HepG2 (cell line): ENCODE results near the gene ANKRD13D. TPM values are rescaled to one million over a fixed set of nuclear protein-coding genes. Genes with fewer than 3 reads are reported as not detected.

Experiments
- ARID4A ChIP-seq: sonication (generic); formaldehyde crosslinking; IDR thresholded peaks from 2 replicates; pipeline ENCODE4 v1.5.0; 2020; ENCODE audit warnings: mild to moderate bottlenecking, missing genetic modification reagents, borderline replicate concordance
- CC2D1A ChIP-seq: sonication (generic); formaldehyde crosslinking; IDR thresholded peaks from 2 replicates; pipeline ENCODE4 v1.8.1; 2023; ENCODE audit warnings: mild to moderate bottlenecking, missing genetic modification reagents
- CHD2 ChIP-seq: IDR thresholded peaks from 2 replicates; pipeline ENCODE4 v1.6.1; 2011; ENCODE audit warnings: low read depth, low read length, improper control_type of control experiment
- CREM ChIP-seq, 2 experiments: sonication (generic) in 1 of 2; formaldehyde crosslinking in 1 of 2; IDR thresholded peaks; 2 replicates each; pipeline versions ENCODE4 v1.4.0 to v1.6.1; 2016 to 2020; ENCODE audit warnings: antibody characterized with exemption in 1 of 2, mild to moderate bottlenecking in 1 of 2, missing genetic modification reagents in 1 of 2
- FIP1L1 ChIP-seq: fragments of 200-400 bp; formaldehyde crosslinking; IDR thresholded peaks from 2 replicates; pipeline ENCODE4 v1.6.1; 2018; ENCODE audit warnings: low read depth, mild to moderate bottlenecking, low read length, moderate library complexity, borderline replicate concordance; ENCODE audit not compliant: insufficient read depth
- FOXC1 ChIP-seq: sonication (generic); formaldehyde crosslinking; IDR thresholded peaks from 2 replicates; pipeline ENCODE4 v1.8.0; 2022; ENCODE audit warnings: mild to moderate bottlenecking, missing genetic modification reagents, borderline replicate concordance
- HNRNPUL1 ChIP-seq: fragments of 200-400 bp; formaldehyde crosslinking; IDR thresholded peaks from 2 replicates; pipeline ENCODE4 v1.6.1; 2017; ENCODE audit warnings: low read depth, mild to moderate bottlenecking, low read length, moderate library complexity
- NFE2L1 ChIP-seq: sonication (generic); formaldehyde crosslinking; IDR thresholded peaks from 2 replicates; pipeline ENCODE4 v1.4.0; 2020; ENCODE audit warnings: missing genetic modification reagents, mild to moderate bottlenecking, borderline replicate concordance
- RFXANK ChIP-seq: IDR thresholded peaks from 2 replicates; pipeline ENCODE4 v1.6.1; 2016
- THAP7 ChIP-seq: sonication (generic); formaldehyde crosslinking; IDR thresholded peaks from 2 replicates; pipeline ENCODE4 v1.8.1; 2023; ENCODE audit warnings: mild to moderate bottlenecking, missing genetic modification reagents
- TMF1 ChIP-seq: sonication (generic); formaldehyde crosslinking; IDR thresholded peaks from 2 replicates; pipeline ENCODE4 v1.8.1; 2022; ENCODE audit warnings: low read depth, missing genetic modification reagents
- TP53 ChIP-seq: sonication (generic); formaldehyde crosslinking; conservative IDR thresholded peaks from 2 replicates; pipeline ENCODE4 v1.4.0; 2020; ENCODE audit warnings: missing genetic modification reagents
- ZFP37 ChIP-seq: sonication (generic); formaldehyde crosslinking; IDR thresholded peaks from 2 replicates; pipeline ENCODE4 v1.4.0; 2020; ENCODE audit warnings: missing genetic modification reagents, borderline replicate concordance
- ZNF414 ChIP-seq: sonication (generic); formaldehyde crosslinking; IDR thresholded peaks from 2 replicates; pipeline ENCODE4 v1.5.0; 2020; ENCODE audit warnings: missing genetic modification reagents
- ZNF441 ChIP-seq: sonication (generic); formaldehyde crosslinking; IDR thresholded peaks from 2 replicates; pipeline ENCODE4 v1.7.0; 2021; ENCODE audit warnings: missing genetic modification reagents, borderline replicate concordance
- ZNF503 ChIP-seq: sonication (generic); formaldehyde crosslinking; IDR thresholded peaks from 2 replicates; pipeline ENCODE4 v1.4.0; 2020; ENCODE audit warnings: missing genetic modification reagents
- ZNF512 ChIP-seq: sonication (generic); formaldehyde crosslinking; IDR thresholded peaks from 2 replicates; pipeline ENCODE4 v1.4.0; 2020; ENCODE audit warnings: mild to moderate bottlenecking, missing genetic modification reagents
- ZNF740 ChIP-seq: sonication (generic); formaldehyde crosslinking; IDR thresholded peaks from 2 replicates; pipeline ENCODE4 v1.4.0; 2020; ENCODE audit warnings: missing genetic modification reagents
- polyA plus RNA-seq, 8 experiments: library from polyadenylated mRNA; depleted of rRNA in 3 of 8; stranded (reverse) in 7 of 8; unstranded in 1 of 8; fragments of >200 nt; fragmentation: Illumina TruSeq in 4 of 8; extraction: Trizol in 4 of 8; gene quantifications; 2 replicates each; pipeline versions ENCODE4 v1.2.1 to v1.2.3, GENCODE V29; 2011 to 2016; ENCODE audit warnings: low read depth in 4 of 8, missing spikeins in 1 of 8, mixed read lengths in 1 of 8; ENCODE audit not compliant: insufficient read depth in 1 of 8
- total RNA-seq, 5 experiments: library from RNA; depleted of rRNA; stranded (reverse); fragments of >200 nt; fragmentation: Illumina TruSeq; extraction: Trizol; gene quantifications; 2 replicates each; pipeline ENCODE4 v1.2.3, GENCODE V29; 2016; ENCODE audit warnings: low read depth in 1 of 5

Gene ANKRD13D
- total and polyA plus RNA-seq, 2 of the 13 experiments (the other 11 are each of a cell fraction or from before 2014, with no cell fraction given), result 18.6 to 27.3 TPM

- no peak for TF ChIP-seq HNRNPUL1
- peak; percentile 87 for TF ChIP-seq ZNF740
- TF ChIP-seq ZNF441, result 0 out of 2 replicates have a peak, but pooled peaks have one; percentile 45
- TF ChIP-seq ZFP37 (CRISPR knock-in tag), result peak; percentile 17; the same call in 1 of the 2 replicates
- peak; percentile 81; the same call in 1 of the 2 replicates for TF ChIP-seq FOXC1
- 0 out of 2 replicates have a peak, but pooled peaks have one; percentile 87 for TF ChIP-seq FIP1L1
- TF ChIP-seq RFXANK (CRISPR knock-in tag), result no peak
- TF ChIP-seq THAP7, result 0 out of 2 replicates have a peak, but pooled peaks have one; percentile 78
- TF ChIP-seq TMF1 (CRISPR knock-in tag), result no peak
- TF ChIP-seq ZNF414, result peak; percentile 97
- no peak; the same call in 1 of the 2 replicates for TF ChIP-seq NFE2L1
- peak; percentile 67; the same call in 1 of the 2 replicates for TF ChIP-seq ZNF503 (CRISPR knock-in tag)
- 0 out of 2 replicates have a peak, but pooled peaks have one; percentile 54 for TF ChIP-seq ZNF512 (CRISPR knock-in tag)
- peak; percentile 93 for TF ChIP-seq ARID4A
- peak; percentile 66; the same call in 1 of the 2 replicates for TF ChIP-seq TP53 (CRISPR knock-in tag)
- no peak for TF ChIP-seq CHD2
- TF ChIP-seq CC2D1A (CRISPR knock-in tag), result peak; percentile 85; the same call in 1 of the 2 replicates
- TF ChIP-seq CREM (IDR thresholded peaks at IDR 0.05), result 0 out of 2 replicates have a peak, but pooled peaks have one; percentile 32
- no peak for TF ChIP-seq CREM (CRISPR knock-in tag; IDR thresholded peaks at IDR 0.05)
Observed at GRCh38 chr11:67288452-67289225, 464 bp upstream of the ANKRD13D start (continued).
